ENCODE measurements around the gene FREM1.

Gene FREM1

GRCh38 chr9:14908295-14909180 lies 1.7 kb downstream of the FREM1 start:
- no peak for DNase-seq

- no peak for DNase-seq
These were observed 2.5 kb downstream of the FREM1 start for GRCh38 chr9:14907696-14908095.

- DNase-seq: no peak
These were observed 2.9 kb downstream of the FREM1 start for GRCh38 chr9:14907360-14907685.

- no peak for DNase-seq
These were observed 3.4 kb downstream of the FREM1 start for GRCh38 chr9:14906644-14907359.

GRCh38 chr9:14906000-14906399 lies 4.2 kb downstream of the FREM1 start:
- no peak for DNase-seq

GRCh38 chr9:14903040-14903439 lies 7.2 kb downstream of the FREM1 start:
- DNase-seq: no peak

- DNase-seq: no peak
These were observed 7.7 kb downstream of the FREM1 start for GRCh38 chr9:14902561-14902960.

- no peak for DNase-seq
These were observed 10.4 kb downstream of the FREM1 start for GRCh38 chr9:14899815-14900193.

- no peak for DNase-seq
These were observed 11.0 kb downstream of the FREM1 start for GRCh38 chr9:14899042-14899814.

- DNase-seq: no peak
These were observed 14.4 kb downstream of the FREM1 start for GRCh38 chr9:14895806-14896205.

GRCh38 chr9:14893280-14893679 lies 16.9 kb downstream of the FREM1 start:
- no peak for DNase-seq

GRCh38 chr9:14891332-14891731 lies 18.9 kb downstream of the FREM1 start:
- no peak for DNase-seq

- no peak for DNase-seq
These were observed 20.8 kb downstream of the FREM1 start for GRCh38 chr9:14889451-14889850.

- DNase-seq: no peak
These were observed 21.4 kb downstream of the FREM1 start for GRCh38 chr9:14888875-14889274.

GRCh38 chr9:14888272-14888671 lies 22.0 kb downstream of the FREM1 start:
- DNase-seq: no peak

GRCh38 chr9:14887149-14887548 lies 23.1 kb downstream of the FREM1 start:
- no peak for DNase-seq

- no peak for DNase-seq
These were observed 26.8 kb downstream of the FREM1 start for GRCh38 chr9:14883310-14883944.

- no peak for DNase-seq
These were observed 28.1 kb downstream of the FREM1 start for GRCh38 chr9:14882090-14882489.

GRCh38 chr9:14881006-14881405 lies 29.2 kb downstream of the FREM1 start:
- DNase-seq: no peak

- DNase-seq: no peak
These were observed 40.1 kb downstream of the FREM1 start for GRCh38 chr9:14870090-14870489.

GRCh38 chr9:14869671-14870070 lies 40.6 kb downstream of the FREM1 start:
- DNase-seq: no peak

GRCh38 chr9:14868772-14869583 lies 41.2 kb downstream of the FREM1 start:
- no peak for DNase-seq
